OCI-LY3 (cell line): ENCODE data around the gene SPATC1L.

Source experiments
- H2AFZ ChIP-seq: fragments of 200-600, 300-600 bp; shearing (Covaris generic); 2 replicates; pipeline ENCODE4 v1.6.0; 2014; ENCODE audit warnings: antibody characterized with exemption, low read depth, low read length
- H3K27ac ChIP-seq: fragments of 200-600, 300-600 bp; sonication (generic); 2 replicates; pipeline ENCODE4 v1.5.1; 2014; ENCODE audit warnings: mild to moderate bottlenecking, low read length, moderate library complexity, mixed read lengths
- H3K27me3 ChIP-seq: fragments of 200-600, 300-600 bp; sonication (generic); 2 replicates; pipeline ENCODE4 v1.6.1; 2014; ENCODE audit warnings: low read depth, low read length, mixed read lengths
- H3K36me3 ChIP-seq: fragments of 200-600, 300-600 bp; sonication (generic); replicated peaks from 2 replicates; pipeline ENCODE3; 2014; ENCODE audit warnings: low read depth, low read length, mixed read lengths
- H3K4me1 ChIP-seq: fragments of 300-600, 200-600 bp; sonication (generic); 2 replicates; pipeline ENCODE4 v1.6.1; 2014; ENCODE audit warnings: low read length, mixed read lengths
- H3K4me2 ChIP-seq: fragments of 200-600, 300-600 bp; sonication (generic); 2 replicates; pipeline ENCODE4 v1.6.1; 2014; ENCODE audit warnings: low read length, mixed read lengths
- H3K4me3 ChIP-seq: fragments of 300-600, 200-600 bp; sonication (generic); 2 replicates; pipeline ENCODE4 v1.5.1; 2014; ENCODE audit warnings: antibody characterized with exemption, mild to moderate bottlenecking, low read length, moderate library complexity
- H3K79me2 ChIP-seq: fragments of 300-600, 200-600 bp; shearing (Covaris generic); 2 replicates; pipeline ENCODE4 v1.6.1; 2014; ENCODE audit warnings: mild to moderate bottlenecking, low read length, mixed read lengths
- H3K9ac ChIP-seq: fragments of 300-600, 200-600 bp; shearing (Covaris generic); 2 replicates; pipeline ENCODE4 v1.6.0; 2014; ENCODE audit warnings: mild to moderate bottlenecking, low read length, moderate library complexity
- H3K9me3 ChIP-seq: fragments of 200-600, 300-600 bp; shearing (Covaris generic); 2 replicates; pipeline ENCODE4 v1.6.1; 2014; ENCODE audit warnings: low read length, mixed read lengths; ENCODE audit not compliant: insufficient read depth
- H4K20me1 ChIP-seq: fragments of 200-600, 300-600 bp; sonication (generic); 2 replicates; pipeline ENCODE4 v1.6.1; 2016; ENCODE audit warnings: low read length, mixed read lengths; ENCODE audit not compliant: insufficient read depth
- CTCF ChIP-seq: fragments of 200-600, 300-600 bp; sonication (generic); IDR thresholded peaks from 2 replicates; pipeline ENCODE4 v1.5.1; 2014; ENCODE audit warnings: antibody characterized with exemption, low read length, low read depth
- EZH2phosphoT487 ChIP-seq: fragments of 200-600 bp; shearing (Covaris generic); IDR thresholded peaks from 2 replicates; pipeline ENCODE4 v1.6.1; 2018; ENCODE audit warnings: antibody characterized with exemption, mixed run types, low read depth

SPATC1L gene

GRCh38 chr21:46113497-46114176 lies 70.6 kb downstream of the SPATC1L start:
- H3K9ac ChIP-seq = no peak overlapping the region
- H4K20me1 ChIP-seq = no peaks in the 10 kb centered on the region
- H3K9me3 ChIP-seq = 0 out of 2 replicates have a peak, but pooled peaks cover 1% of the 10 kb centered on the region
- no peak overlapping the region for H3K4me2 ChIP-seq
- no peak overlapping the region for H3K27ac ChIP-seq
- H3K36me3 ChIP-seq = no peaks in the 10 kb centered on the region
- H3K4me1 ChIP-seq = no peaks in the 10 kb centered on the region
- H3K4me3 ChIP-seq = no peak overlapping the region
- no peak overlapping the region for H2AFZ ChIP-seq
- no peaks in the 10 kb centered on the region for H3K27me3 ChIP-seq
- H3K79me2 ChIP-seq = no peaks in the 10 kb centered on the region
- TF ChIP-seq EZH2phosphoT487 (no peak), CTCF (no peak)

- H3K4me2 ChIP-seq = no peak overlapping the region
- 0 out of 2 replicates have a peak, but pooled peaks cover 3% of the 10 kb centered on the region for H3K9me3 ChIP-seq
- no peaks in the 10 kb centered on the region for H3K27me3 ChIP-seq
- no peaks in the 10 kb centered on the region for H3K36me3 ChIP-seq
- no peaks in the 10 kb centered on the region for H4K20me1 ChIP-seq
- H3K4me1 ChIP-seq = no peaks in the 10 kb centered on the region
- no peak overlapping the region for H3K4me3 ChIP-seq
- no peak overlapping the region for H3K27ac ChIP-seq
- H2AFZ ChIP-seq = no peak overlapping the region
- no peak for TF ChIP-seq CTCF
- no peak for TF ChIP-seq EZH2phosphoT487
- H3K9ac ChIP-seq = no peak overlapping the region
- no peaks in the 10 kb centered on the region for H3K79me2 ChIP-seq
Measured at GRCh38 chr21:46112725-46113215, 71.5 kb downstream of the SPATC1L start.

GRCh38 chr21:46111857-46112724 lies 72.2 kb downstream of the SPATC1L start:
- 0 out of 2 replicates have a peak, but pooled peaks cover 3% of the 10 kb centered on the region for H3K9me3 ChIP-seq
- no peak overlapping the region for H3K27ac ChIP-seq
- no peaks in the 10 kb centered on the region for H4K20me1 ChIP-seq
- no peak overlapping the region for H3K4me3 ChIP-seq
- H3K9ac ChIP-seq = no peak overlapping the region
- H3K4me2 ChIP-seq = no peak overlapping the region
- no peaks in the 10 kb centered on the region for H3K4me1 ChIP-seq
- H2AFZ ChIP-seq = no peak overlapping the region
- H3K79me2 ChIP-seq = no peaks in the 10 kb centered on the region
- TF ChIP-seq EZH2phosphoT487 = no peak
- no peak for TF ChIP-seq CTCF
- H3K27me3 ChIP-seq = no peaks in the 10 kb centered on the region
- no peaks in the 10 kb centered on the region for H3K36me3 ChIP-seq

- H3K9me3 ChIP-seq = 0 out of 2 replicates have a peak, but pooled peaks cover 3% of the 10 kb centered on the region
- H3K79me2 ChIP-seq = no peaks in the 10 kb centered on the region
- H3K4me2 ChIP-seq = no peak overlapping the region
- no peak overlapping the region for H3K9ac ChIP-seq
- no peaks in the 10 kb centered on the region for H3K36me3 ChIP-seq
- TF ChIP-seq CTCF = no peak
- TF ChIP-seq EZH2phosphoT487 = no peak
- no peaks in the 10 kb centered on the region for H3K27me3 ChIP-seq
- H3K4me1 ChIP-seq = no peaks in the 10 kb centered on the region
- H4K20me1 ChIP-seq = no peaks in the 10 kb centered on the region
- no peak overlapping the region for H3K4me3 ChIP-seq
- H2AFZ ChIP-seq = no peak overlapping the region
- no peak overlapping the region for H3K27ac ChIP-seq
Measured at GRCh38 chr21:46111193-46111571, 73.1 kb downstream of the SPATC1L start.
